ENCODE data around the gene CLEC20A. TPM values are rescaled to one million over a fixed set of nuclear protein-coding genes. Genes with fewer than 3 reads are reported as not detected.
A peak's percentile ranks its signal among the peaks of the same experiment; 100 is the strongest.

Gene CLEC20A
- total RNA-seq, 6 experiments from 2014 or later, result not detected

DNA sequence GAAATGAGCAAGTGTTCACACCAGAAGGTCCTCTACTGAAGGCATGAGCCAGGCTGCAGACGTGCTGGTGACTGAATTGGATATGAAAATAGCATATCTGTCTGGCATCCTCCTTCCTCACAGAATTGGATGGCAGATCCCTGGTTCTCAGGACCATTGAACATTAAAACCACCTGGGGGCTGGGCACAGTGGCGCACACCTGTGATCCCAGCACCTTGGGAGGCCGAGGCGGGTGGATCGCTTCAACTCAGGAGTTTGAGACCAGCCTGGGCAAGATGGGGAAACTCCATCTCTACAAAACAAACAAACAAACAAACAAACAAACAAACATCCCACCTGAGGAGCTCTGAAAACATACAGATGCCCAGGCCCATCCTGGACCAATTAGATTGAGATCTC is 39.6 kb upstream of the CLEC20A start:
- 88% methylated on average over 5 of the region's 5 CpGs for WGBS (ENCODE audit: insufficient coverage, low coverage, low lambda C conversion rate, missing lambda C conversion rate)
- peak overlapping the region; percentile 41 to 87 (median 56) for H3K27ac ChIP-seq
- H3K4me3 ChIP-seq, result no peak overlapping the region
- no peak for ATAC-seq
- DNase-seq, result no peak
- no peaks in the 10 kb centered on the region for H3K9me3 ChIP-seq
- H3K27me3 ChIP-seq, result no peaks in the 10 kb centered on the region
- H3K4me1 ChIP-seq, result peaks cover 0 to 21% (median 7%) of the 10 kb centered on the region in 4 donors
- no peaks in the 10 kb centered on the region for H3K36me3 ChIP-seq
- intact Hi-C loops (cut with DNase I), result no loop called here
- TF ChIP-seq POLR2A (IDR thresholded peaks at IDR 0.05), result no peak
- TF ChIP-seq, protein P1, sequence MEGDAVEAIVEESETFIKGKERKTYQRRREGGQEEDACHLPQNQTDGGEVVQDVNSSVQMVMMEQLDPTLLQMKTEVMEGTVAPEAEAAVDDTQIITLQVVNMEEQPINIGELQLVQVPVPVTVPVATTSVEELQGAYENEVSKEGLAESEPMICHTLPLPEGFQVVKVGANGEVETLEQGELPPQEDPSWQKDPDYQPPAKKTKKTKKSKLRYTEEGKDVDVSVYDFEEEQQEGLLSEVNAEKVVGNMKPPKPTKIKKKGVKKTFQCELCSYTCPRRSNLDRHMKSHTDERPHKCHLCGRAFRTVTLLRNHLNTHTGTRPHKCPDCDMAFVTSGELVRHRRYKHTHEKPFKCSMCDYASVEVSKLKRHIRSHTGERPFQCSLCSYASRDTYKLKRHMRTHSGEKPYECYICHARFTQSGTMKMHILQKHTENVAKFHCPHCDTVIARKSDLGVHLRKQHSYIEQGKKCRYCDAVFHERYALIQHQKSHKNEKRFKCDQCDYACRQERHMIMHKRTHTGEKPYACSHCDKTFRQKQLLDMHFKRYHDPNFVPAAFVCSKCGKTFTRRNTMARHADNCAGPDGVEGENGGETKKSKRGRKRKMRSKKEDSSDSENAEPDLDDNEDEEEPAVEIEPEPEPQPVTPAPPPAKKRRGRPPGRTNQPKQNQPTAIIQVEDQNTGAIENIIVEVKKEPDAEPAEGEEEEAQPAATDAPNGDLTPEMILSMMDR (IDR thresholded peaks at IDR 0.05), result no peak

DNA sequence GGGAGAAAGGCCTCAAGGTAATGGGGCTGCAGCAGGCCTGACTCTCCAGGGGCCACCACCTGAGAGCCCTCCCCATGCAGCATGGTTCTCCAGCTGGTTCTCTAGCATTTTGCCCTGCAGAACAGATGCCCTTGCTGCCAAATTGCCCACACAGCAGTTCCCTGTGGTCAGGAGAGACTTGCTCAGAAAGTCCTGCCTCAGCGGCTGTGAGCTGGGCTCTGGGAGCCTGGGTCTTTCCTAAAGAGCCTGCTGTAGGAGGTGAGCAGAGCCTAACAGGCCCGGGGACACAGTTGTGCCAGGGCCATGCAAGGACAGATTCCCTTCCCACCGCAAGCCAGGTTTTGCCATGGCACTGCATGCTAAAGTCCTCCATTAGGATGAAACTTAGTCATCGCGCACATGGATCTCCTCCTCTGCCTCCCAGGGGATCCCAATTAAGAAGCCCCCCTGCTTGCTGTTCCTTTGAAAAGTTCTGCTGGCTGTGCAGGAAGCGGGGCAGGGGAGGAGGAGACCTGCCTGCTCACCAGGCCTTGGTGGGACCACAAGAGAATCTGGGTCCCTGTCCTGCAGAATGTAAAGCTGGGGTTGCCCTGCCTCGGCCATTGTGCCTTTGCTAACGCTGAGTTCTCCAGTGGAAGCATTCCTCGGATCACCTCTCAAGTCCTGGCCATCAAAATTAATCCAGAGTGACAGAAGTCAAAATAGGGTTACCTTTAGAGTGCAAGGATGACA is 37.5 kb upstream of the CLEC20A start:
- peaks cover 0 to 26% (median 12%) of the 10 kb centered on the region in 4 donors for H3K4me1 ChIP-seq
- intact Hi-C loops (cut with DNase I), result no loop called here

DNA sequence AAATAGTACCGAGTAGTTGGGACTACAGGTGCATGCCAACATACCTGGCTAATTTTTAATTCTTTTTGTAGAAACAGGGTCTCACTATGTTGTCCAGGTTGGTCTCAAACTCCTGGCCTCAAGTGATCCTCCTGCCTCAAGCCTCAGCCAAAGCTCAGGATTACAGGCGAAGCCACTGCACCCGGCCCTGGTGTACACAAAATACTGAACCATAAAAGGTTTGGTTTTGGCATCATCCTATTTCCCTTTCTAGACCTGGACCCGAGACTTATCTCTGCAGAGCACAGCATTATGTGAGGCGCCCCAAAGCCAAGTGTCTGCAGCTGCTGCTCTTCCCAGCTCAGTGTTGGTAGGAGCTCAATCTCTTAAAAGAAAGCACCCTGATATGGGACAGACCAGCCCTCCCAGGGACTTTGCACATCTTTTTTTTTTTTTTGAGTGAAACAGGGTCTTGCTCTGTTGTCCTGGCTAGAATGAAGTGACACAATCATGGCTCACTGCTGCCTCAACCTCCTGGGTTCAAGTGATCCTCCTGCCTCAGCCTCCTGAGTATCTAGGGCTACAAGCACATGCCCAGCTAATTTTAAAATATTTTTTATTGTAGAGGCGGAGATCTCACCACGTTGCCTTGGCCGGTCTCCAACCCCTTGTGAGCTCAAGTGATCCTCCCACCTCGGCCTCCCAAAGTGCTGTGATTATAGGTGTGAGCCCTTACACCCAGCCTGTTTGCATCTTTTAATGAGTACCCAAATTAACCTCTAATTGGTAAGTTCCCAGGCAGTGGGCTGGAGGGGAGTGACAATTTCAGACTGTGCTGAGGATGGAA is 36.6 kb upstream of the CLEC20A start:
- H3K9me3 ChIP-seq, result no peaks in the 10 kb centered on the region
- no peaks in the 10 kb centered on the region for H3K27me3 ChIP-seq
- H3K4me1 ChIP-seq, result peaks cover 0 to 26% (median 12%) of the 10 kb centered on the region in 4 donors
- no peaks in the 10 kb centered on the region for H3K36me3 ChIP-seq
- ATAC-seq (no peak), DNase-seq (no peak)
- intact Hi-C loops (cut with DNase I), result no loop called here
- no peak overlapping the region for H3K27ac ChIP-seq
- no peak overlapping the region for H3K4me3 ChIP-seq
- 65% methylated on average over 8 of the region's 9 CpGs for WGBS (ENCODE audit: insufficient coverage, low coverage, low lambda C conversion rate, missing lambda C conversion rate)
- TF ChIP-seq, protein P1 (IDR thresholded peaks at IDR 0.05), result no peak
- no peak for TF ChIP-seq POLR2A (IDR thresholded peaks at IDR 0.05)

More for the DNA sequence above, 37.5 kb upstream of the CLEC20A start:
- Histone ChIP-seq H3K4me3 (no peak overlapping the region), H3K27me3 (no peaks in the 10 kb centered on the region), H3K27ac (no peak overlapping the region), H3K36me3 (no peaks in the 10 kb centered on the region), H3K9me3 (no peaks in the 10 kb centered on the region)
- ATAC-seq (no peak), DNase-seq (no peak)
- TF ChIP-seq POLR2A (IDR thresholded peaks at IDR 0.05), result no peak
- TF ChIP-seq, protein P1 (IDR thresholded peaks at IDR 0.05), result no peak
- WGBS (ENCODE audit: insufficient coverage, low coverage, low lambda C conversion rate, missing lambda C conversion rate), result 90% methylated on average over 5 of the region's 9 CpGs

GRCh38 chr1:178532392-178532791 is 35.6 kb upstream of the CLEC20A start:
- H3K27ac ChIP-seq, result no peak overlapping the region

More at GRCh38 chr1:178532392-178532791, 35.6 kb upstream of the CLEC20A start:
- peaks cover 0 to 17% (median 8%) of the 10 kb centered on the region in 4 donors for H3K4me1 ChIP-seq
- ATAC-seq, result peak; percentile 56 to 65 (median 64)
- no peaks in the 10 kb centered on the region for H3K36me3 ChIP-seq
- intact Hi-C loops (cut with DNase I), result no loop called here
- no peaks in the 10 kb centered on the region for H3K27me3 ChIP-seq
- DNase-seq, result peak; percentile 80 to 87 (median 81)
- no peak for TF ChIP-seq POLR2A (IDR thresholded peaks at IDR 0.05)
- TF ChIP-seq, protein P1 (IDR thresholded peaks at IDR 0.05), result peak; percentile 91 to 94 (median 92)
- no peak overlapping the region for H3K4me3 ChIP-seq
- no peaks in the 10 kb centered on the region for H3K9me3 ChIP-seq
- WGBS (ENCODE audit: insufficient coverage, low coverage, low lambda C conversion rate, missing lambda C conversion rate), result 13% methylated on average over 13 of the region's 13 CpGs

Measured in right lobe of liver (tissue), 6 donors.